Upper lobe of left lung (tissue), 4 donors: ENCODE results near the gene IKZF3.

Source experiments
- CTCF ChIP-seq, 6 experiments: fragments of 450-650 bp in 4 of 6; fragments of 200-600 bp in 2 of 6; sonication (generic) in 2 of 6; IDR thresholded peaks; one replicate each; pipeline ENCODE4 v1.5.1; 2016 to 2019; ENCODE audit warnings: antibody characterized with exemption in 6 of 6
- EP300 ChIP-seq, 4 donors: sonication (generic); formaldehyde crosslinking; IDR thresholded peaks; one replicate each; pipeline ENCODE4 v1.5.1; 2017; ENCODE audit warnings: antibody characterized with exemption in 4 of 4, control low read depth in 2 of 4
- POLR2AphosphoS5 ChIP-seq, 2 donors: sonication (generic); formaldehyde crosslinking; IDR thresholded peaks; one replicate each; pipeline ENCODE4 v1.5.1; 2017; ENCODE audit warnings: antibody characterized with exemption in 2 of 2

- TF ChIP-seq EP300 (IDR thresholded peaks at IDR 0.05) (no peak), CTCF (IDR thresholded peaks at IDR 0.05) (no peak), POLR2AphosphoS5 (IDR thresholded peaks at IDR 0.05) (no peak)
These were observed 731 bp downstream of the IKZF3 start for GRCh38 chr17:39863244-39863917.
